MM.1S (cell line): Measurements from ENCODE around the gene ASPHD2.
"Not testable (repeated sequence)": the region's sequence is repeated elsewhere in the genome, so short reads cannot be mapped to it uniquely, and the experiment has no call there.

Source experiments
- DNase-seq: peaks from one replicate; pipeline ENCODE4 v3.0.0-alpha.2; 2015
- H2AFZ ChIP-seq: fragments of 300-600 bp; sonication (generic); 2 replicates; pipeline ENCODE4 v1.6.0; 2016; ENCODE audit warnings: antibody characterized with exemption, low read length
- H3F3A ChIP-seq: fragments of 300-600 bp; sonication (generic); 2 replicates; pipeline ENCODE4 v1.6.1; 2016; ENCODE audit warnings: mild to moderate bottlenecking, antibody characterized with exemption, low read length, moderate library complexity, mixed read lengths; ENCODE audit not compliant: insufficient read depth
- H3K27ac ChIP-seq: fragments of 300-600 bp; sonication (generic); 2 replicates; pipeline ENCODE4 v1.5.1; 2016; ENCODE audit warnings: mild to moderate bottlenecking, low read length
- H3K27me3 ChIP-seq: fragments of 300-600 bp; sonication (generic); replicated peaks from 2 replicates; pipeline ENCODE4 v1.6.0; 2016; ENCODE audit warnings: low read length; ENCODE audit not compliant: insufficient read depth
- H3K36me3 ChIP-seq: fragments of 300-600 bp; sonication (generic); replicated peaks from 2 replicates; pipeline ENCODE4 v1.6.1; 2016; ENCODE audit warnings: mild to moderate bottlenecking, low read length, mixed read lengths; ENCODE audit not compliant: insufficient read depth
- H3K4me1 ChIP-seq: fragments of 300-600 bp; sonication (generic); 2 replicates; pipeline ENCODE4 v1.6.1; 2016; ENCODE audit warnings: low read length, mixed read lengths
- H3K4me2 ChIP-seq: fragments of 300-600 bp; sonication (generic); 2 replicates; pipeline ENCODE4 v1.6.0; 2016; ENCODE audit warnings: low read depth, low read length
- H3K4me3 ChIP-seq: fragments of 300-600 bp; sonication (generic); 2 replicates; pipeline ENCODE4 v1.5.1; 2016; ENCODE audit warnings: low read length, mixed read lengths
- H3K79me2 ChIP-seq: fragments of 300-600 bp; sonication (generic); 2 replicates; pipeline ENCODE4 v1.6.1; 2016; ENCODE audit warnings: mixed run types, low read length, mixed read lengths
- H3K9ac ChIP-seq: fragments of 300-600 bp; sonication (generic); 2 replicates; pipeline ENCODE4 v1.6.1; 2016; ENCODE audit warnings: low read length, mixed read lengths
- H3K9me2 ChIP-seq: fragments of 300-600 bp; sonication (generic); replicated peaks from 2 replicates; pipeline ENCODE4 v1.6.1; 2016; ENCODE audit warnings: mild to moderate bottlenecking, low read length, mixed read lengths; ENCODE audit not compliant: insufficient read depth
- H3K9me3 ChIP-seq: fragments of 300-600 bp; sonication (generic); replicated peaks from 2 replicates; pipeline ENCODE4 v1.6.1; 2016; ENCODE audit warnings: mild to moderate bottlenecking, low read length, mixed read lengths; ENCODE audit not compliant: insufficient read depth
- H4K20me1 ChIP-seq: fragments of 300-600 bp; sonication (generic); 2 replicates; pipeline ENCODE4 v1.6.1; 2016; ENCODE audit warnings: mild to moderate bottlenecking, low read length, moderate library complexity, mixed read lengths; ENCODE audit not compliant: insufficient read depth
- CTCF ChIP-seq: fragments of 300-600 bp; sonication (generic); IDR thresholded peaks from 2 replicates; pipeline ENCODE4 v1.5.1; 2016; ENCODE audit warnings: antibody characterized with exemption, low read length, mixed read lengths
- EZH2 ChIP-seq: fragments of 300-600 bp; sonication (generic); optimal IDR thresholded peaks from 2 replicates; pipeline ENCODE3; 2017; ENCODE audit warnings: low read depth, mild to moderate bottlenecking, antibody characterized with exemption, low read length, mixed read lengths
- EZH2phosphoT487 ChIP-seq: fragments of 300-600 bp; sonication (generic); IDR thresholded peaks from 2 replicates; pipeline ENCODE4 v1.6.1; 2018; ENCODE audit warnings: antibody characterized with exemption, low read length

Gene ASPHD2

GRCh38 chr22:26436903-26437515 lies 7.9 kb downstream of the ASPHD2 start:
- no peak overlapping the region for H3K9ac ChIP-seq
- no peaks in the 10 kb centered on the region for H3K27me3 ChIP-seq
- peaks cover 14% of the 10 kb centered on the region for H3K4me1 ChIP-seq
- peaks cover 41% of the 10 kb centered on the region for H3K79me2 ChIP-seq
- no peaks in the 10 kb centered on the region for H4K20me1 ChIP-seq
- H3K36me3 ChIP-seq = no peaks in the 10 kb centered on the region
- DNase-seq = no peak
- peaks cover 9% of the 10 kb centered on the region; the same call in 1 of the 2 replicates for H3F3A ChIP-seq
- no peak overlapping the region for H3K27ac ChIP-seq
- no peak overlapping the region for H3K4me2 ChIP-seq
- H3K9me2 ChIP-seq = no peaks in the 10 kb centered on the region
- H3K9me3 ChIP-seq = no peaks in the 10 kb centered on the region
- no peak overlapping the region for H2AFZ ChIP-seq
- TF ChIP-seq EZH2phosphoT487 = no peak
- no peak for TF ChIP-seq CTCF
- TF ChIP-seq EZH2 = no peak
- H3K4me3 ChIP-seq = no peak overlapping the region

GRCh38 chr22:26437694-26438392 lies 8.8 kb downstream of the ASPHD2 start:
- Histone ChIP-seq H3K36me3 (no peaks in the 10 kb centered on the region), H4K20me1 (no peaks in the 10 kb centered on the region)
- TF ChIP-seq EZH2 (no peak), CTCF (no peak), EZH2phosphoT487 (no peak)

GRCh38 chr22:26438776-26439175 lies 9.7 kb downstream of the ASPHD2 start:
- not testable (repeated sequence) for H3K9ac ChIP-seq

More at GRCh38 chr22:26437694-26438392, 8.8 kb downstream of the ASPHD2 start:
- Histone ChIP-seq H3F3A (0 out of 2 replicates have a peak, but pooled peaks cover under 1% of the 10 kb centered on the region), H2AFZ (no peak overlapping the region), H3K4me1 (peaks cover 6% of the 10 kb centered on the region), H3K79me2 (peaks cover 38% of the 10 kb centered on the region), H3K27me3 (no peaks in the 10 kb centered on the region), H3K27ac (no peak overlapping the region), H3K4me2 (no peak overlapping the region), H3K4me3 (no peak overlapping the region), H3K9me2 (no peaks in the 10 kb centered on the region), H3K9ac (no peak overlapping the region), H3K9me3 (no peaks in the 10 kb centered on the region)
- DNase-seq = no peak

GRCh38 chr22:26439559-26439958 lies 10.5 kb downstream of the ASPHD2 start:
- Histone ChIP-seq H3F3A (no peaks in the 10 kb centered on the region), H4K20me1 (no peaks in the 10 kb centered on the region), H3K27me3 (no peaks in the 10 kb centered on the region), H3K9ac (no peak overlapping the region), H3K9me2 (no peaks in the 10 kb centered on the region), H3K36me3 (no peaks in the 10 kb centered on the region), H3K4me1 (no peaks in the 10 kb centered on the region), H3K4me2 (no peak overlapping the region), H3K27ac (no peak overlapping the region), H2AFZ (no peak overlapping the region), H3K79me2 (peaks cover 21% of the 10 kb centered on the region; the same call in 1 of the 2 replicates), H3K4me3 (no peak overlapping the region), H3K9me3 (no peaks in the 10 kb centered on the region)
- DNase-seq = no peak
- no peak for TF ChIP-seq EZH2
- no peak for TF ChIP-seq EZH2phosphoT487
- no peak for TF ChIP-seq CTCF

More at GRCh38 chr22:26438776-26439175, 9.7 kb downstream of the ASPHD2 start:
- H3K4me2 ChIP-seq, H3K4me3 ChIP-seq, H3K27ac ChIP-seq, DNase-seq, H4K20me1 ChIP-seq, H2AFZ ChIP-seq, H3K9me2 ChIP-seq, H3F3A ChIP-seq, H3K9me3 ChIP-seq, H3K36me3 ChIP-seq, H3K4me1 ChIP-seq, H3K27me3 ChIP-seq: not testable (repeated sequence)
- H3K79me2 ChIP-seq = peaks cover 29% of the 10 kb centered on the region
